GM21528 (cell line): ENCODE measurements around the gene GRK6.
"Not testable (repeated sequence)": the region's sequence is repeated elsewhere in the genome, so short reads cannot be mapped to it uniquely, and the experiment has no call there.

Experiments used
- ATAC-seq: cut with Tn5 transposase; IDR thresholded peaks from one replicate; pipeline ENCODE4 v1.9.1; 2021; ENCODE audit warnings: mild to moderate bottlenecking, moderate library complexity; ENCODE audit not compliant: unreplicated experiment, low FRiP score

GRK6 gene

GRCh38 chr5:177397875-177398390, 28.5 kb upstream of the GRK6 start:
- ATAC-seq, result no peak

GRCh38 chr5:177399997-177400868, 26.2 kb upstream of the GRK6 start, which contains the start of gene PFN3:
Gene PFN3, minus strand, starts transcription at chr5:177400661. Its CDS starts 85 bp downstream, at chr5:177400576.
- ATAC-seq, result no peak

DNA sequence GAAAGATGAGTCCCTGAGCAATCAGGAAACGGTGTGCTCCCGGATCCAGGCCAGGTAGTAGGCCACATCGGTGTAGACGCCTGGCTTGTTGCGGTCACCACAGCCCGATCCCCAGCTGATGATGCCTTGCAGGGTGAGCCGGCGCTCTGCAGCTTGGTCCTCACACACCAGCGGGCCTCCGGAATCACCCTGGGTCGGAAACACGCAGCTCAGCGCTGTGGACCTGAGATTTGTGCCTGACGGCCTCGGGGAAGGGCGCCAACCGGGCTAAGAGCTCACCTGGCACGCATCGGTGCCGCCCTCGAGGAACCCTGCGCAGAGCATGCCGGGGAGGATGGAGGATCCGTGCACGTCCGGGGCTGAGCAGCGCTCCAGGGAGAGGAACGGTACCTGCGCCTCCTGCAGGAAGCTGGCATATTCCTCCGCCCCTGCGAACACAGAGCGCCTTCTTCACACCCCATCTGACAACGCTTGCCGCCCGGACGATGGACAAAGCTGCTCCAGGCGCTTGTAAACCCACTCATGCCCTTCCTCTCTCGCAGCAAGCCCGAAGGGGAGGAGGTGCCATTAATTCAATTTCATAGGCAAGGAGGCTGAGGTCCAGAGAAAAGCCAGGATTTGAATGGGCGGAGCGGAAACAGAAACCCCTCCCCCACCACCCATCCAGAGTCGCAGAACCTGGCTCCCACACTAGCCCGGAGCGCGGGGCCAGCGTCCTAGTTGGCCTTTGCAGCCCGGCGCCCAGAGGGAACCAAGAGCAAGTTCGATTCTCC, 24.0 kb upstream of the GRK6 start:
- ATAC-seq, result no peak

DNA sequence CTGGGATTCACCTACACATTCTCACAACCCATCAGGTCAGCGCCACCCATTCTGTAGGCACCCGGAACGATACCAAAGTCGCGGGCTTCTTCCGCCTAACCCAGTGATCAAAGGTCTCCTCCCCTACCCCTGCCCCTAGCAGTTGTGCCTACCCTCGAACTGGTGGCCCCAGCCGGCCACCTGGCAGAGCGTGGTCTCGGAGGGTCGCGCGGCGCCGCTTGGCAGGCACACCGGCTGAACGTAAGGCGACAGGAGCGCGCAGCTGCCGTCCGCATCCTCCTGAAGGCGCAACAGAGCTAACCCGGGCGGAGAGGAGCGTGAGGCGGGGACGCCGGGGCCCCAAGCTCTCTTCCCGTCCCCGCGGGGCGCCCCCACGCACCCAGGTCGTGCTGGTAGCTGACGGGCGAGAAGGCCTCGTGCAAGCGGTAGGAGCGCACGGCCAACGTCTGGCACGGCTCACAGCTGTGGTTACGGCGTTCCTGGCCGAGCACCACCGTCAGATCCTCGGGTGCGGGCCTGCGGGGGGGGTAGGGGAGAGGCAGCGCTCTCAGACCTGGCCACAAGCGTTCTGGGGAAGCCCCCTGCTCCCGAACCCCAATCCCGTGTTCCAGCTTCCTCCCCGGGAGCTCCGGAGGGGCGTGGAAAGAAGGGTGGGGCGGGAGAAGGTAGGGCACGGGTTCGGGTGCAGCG, 23.2 kb upstream of the GRK6 start:
- peak; percentile 27 for ATAC-seq

DNA sequence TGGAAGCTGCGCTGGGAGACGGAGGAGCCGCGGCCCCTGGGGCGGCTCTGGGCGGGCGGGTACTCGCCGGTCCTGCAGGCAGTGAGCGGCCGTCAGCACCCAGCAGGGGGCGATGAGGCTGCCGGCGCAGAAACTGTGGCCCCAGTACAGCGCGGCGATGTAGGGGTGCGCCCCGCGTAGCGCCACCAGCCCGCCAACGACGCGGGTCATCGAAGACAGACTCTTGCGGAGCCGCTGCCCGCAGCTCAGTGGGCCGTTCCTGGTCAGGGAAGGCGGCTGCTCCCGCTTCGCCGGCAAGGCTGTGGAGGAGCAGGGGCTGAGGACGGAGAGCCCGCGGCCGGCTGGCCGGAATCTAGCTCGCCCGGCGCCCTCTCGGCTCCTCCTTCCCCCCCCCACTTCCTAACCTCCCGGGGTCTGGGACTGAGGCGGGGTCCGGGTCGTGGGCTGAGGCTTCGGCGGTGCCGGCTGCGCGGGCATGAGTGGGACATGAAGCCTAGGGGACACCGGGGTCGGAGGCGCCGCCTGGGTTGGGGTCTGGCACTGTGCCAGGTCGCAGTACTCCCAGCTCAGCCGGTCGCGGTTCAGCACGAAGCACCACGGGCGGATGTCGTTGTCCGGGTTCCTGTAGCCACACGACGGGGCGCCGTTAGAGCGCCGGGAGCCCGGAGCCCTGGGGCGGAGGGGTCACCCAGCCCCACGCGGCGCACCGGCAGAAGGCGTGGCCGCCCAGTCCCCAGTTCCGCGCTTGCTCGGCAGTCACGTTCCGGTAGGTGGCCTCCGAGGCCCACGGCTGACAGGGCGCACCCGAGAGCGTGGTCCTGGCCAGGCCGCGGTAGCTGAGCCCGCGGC, 22.5 kb upstream of the GRK6 start:
- peak; percentile 90 for ATAC-seq

DNA sequence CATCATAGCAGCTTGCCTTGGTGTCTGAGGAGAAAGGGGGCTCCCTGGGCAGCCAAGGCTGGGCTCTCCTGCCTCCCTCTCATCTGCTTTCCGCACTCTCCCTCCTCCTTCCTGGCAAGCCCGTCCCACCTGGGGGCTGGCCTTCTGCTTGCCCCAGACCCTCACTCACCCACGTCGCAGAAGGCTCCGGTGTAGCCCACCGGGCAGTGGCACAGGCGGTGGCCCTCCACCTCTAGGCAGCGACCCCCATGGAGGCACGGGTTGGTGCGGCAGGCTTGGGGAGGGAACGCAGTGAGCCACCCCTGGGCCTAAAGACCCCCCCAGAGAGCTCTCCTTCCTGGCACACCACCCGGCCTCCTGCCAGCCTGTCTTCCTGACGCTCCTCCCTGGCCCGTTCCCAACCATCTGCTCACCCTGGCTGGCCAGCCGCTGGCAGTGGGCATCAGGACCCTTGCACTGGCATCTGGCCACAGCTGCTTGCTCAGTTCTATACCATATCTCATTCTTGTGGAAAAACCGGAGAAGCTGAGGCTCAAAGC, 21.8 kb upstream of the GRK6 start:
- no peak for ATAC-seq

DNA sequence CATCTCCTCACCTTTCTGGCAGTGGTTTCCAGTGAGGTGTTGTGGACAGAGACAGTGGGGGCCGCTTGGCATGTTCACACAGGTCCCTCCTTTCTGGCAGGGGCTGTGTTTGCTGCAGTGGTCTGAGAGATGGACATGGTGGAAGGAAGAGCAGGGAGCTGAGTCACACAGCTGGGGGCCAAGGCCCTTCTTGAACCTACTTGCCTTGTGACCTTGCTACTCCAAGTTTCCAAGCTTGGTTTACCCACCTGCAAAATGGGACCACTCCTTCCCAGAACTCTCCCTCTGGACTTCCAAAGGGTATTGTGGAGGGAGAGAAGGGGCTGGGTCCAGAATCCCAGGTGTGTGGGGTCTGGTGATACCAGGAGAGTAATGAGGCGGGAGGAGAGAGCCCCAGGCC, 21.2 kb upstream of the GRK6 start:
- no peak for ATAC-seq

- no peak for ATAC-seq
Measured at GRCh38 chr5:177405805-177406204, 20.7 kb upstream of the GRK6 start.

GRCh38 chr5:177409043-177409801, 17.3 kb upstream of the GRK6 start, which contains the start of gene F12:
Gene F12, minus strand, starts transcription at chr5:177409564. Its CDS starts 37 bp downstream, at chr5:177409527.
- no peak for ATAC-seq

DNA sequence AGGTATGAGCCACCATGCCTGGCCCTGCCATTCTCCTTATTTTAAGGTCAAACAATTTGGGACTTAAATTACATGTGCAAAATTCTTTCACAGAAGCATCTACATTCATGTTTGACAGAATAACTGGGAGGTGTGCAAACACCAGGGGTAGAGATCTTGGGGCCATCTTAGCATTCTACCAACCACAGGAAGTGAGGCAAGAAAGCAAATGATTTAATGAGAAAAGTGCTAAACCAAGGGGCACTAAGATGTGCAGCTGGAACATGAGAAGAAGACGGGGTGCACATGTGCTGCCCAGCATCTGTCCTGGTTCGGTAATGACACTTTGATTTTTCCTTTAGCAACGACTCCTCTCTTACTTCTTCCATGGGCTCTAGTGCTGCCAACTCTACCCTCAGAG, 15.9 kb upstream of the GRK6 start:
- ATAC-seq, result no peak

- ATAC-seq, result peak; percentile 83
Measured at GRCh38 chr5:177412603-177413233, 13.8 kb upstream of the GRK6 start.

DNA sequence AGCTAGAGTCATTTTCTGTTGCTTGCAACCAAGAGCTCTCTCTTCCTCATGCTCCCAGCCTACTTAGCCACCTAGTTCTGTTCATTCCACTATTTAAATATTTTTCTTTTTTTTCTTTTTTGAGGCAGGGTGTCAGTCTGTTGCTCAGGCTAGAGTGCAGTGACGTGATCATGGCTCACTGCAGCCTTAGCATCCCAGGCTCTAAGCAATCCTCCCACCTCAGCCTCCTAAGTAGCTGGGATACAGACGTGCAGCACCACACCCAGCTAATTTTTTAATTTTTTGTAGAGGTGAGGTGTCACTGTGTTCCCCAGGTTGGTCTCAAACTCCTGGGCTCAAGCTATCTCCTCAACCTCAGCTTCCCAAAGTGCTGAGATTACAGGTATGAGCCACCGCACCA, 12.0 kb upstream of the GRK6 start:
- ATAC-seq, result no peak

DNA sequence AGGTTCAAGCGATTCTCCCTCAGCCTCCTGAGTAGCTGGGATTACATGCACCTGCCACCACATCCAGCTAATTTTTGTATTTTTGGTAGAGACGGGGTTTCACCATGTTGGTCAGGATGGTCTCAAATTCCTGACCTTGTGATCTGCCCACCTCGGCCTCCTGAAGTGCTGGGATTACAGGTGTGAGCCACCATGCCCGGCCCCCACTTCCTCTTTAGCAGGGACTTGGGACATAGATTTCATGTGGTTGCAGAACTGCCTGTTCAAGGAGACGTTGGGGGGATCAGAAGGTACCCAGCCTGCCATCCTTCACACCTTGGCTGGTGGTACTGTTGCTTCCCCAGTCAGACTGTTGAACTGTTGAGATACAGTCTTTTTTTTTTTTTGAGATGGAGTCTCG, 9.4 kb upstream of the GRK6 start:
- not testable (repeated sequence) for ATAC-seq

- no peak for ATAC-seq
Measured at GRCh38 chr5:177419046-177419445, 7.4 kb upstream of the GRK6 start.

GRCh38 chr5:177420472-177420871, 6.0 kb upstream of the GRK6 start:
- ATAC-seq, result not testable (repeated sequence)

- no peak for ATAC-seq
Measured at GRCh38 chr5:177421062-177421798, 5.2 kb upstream of the GRK6 start.

DNA sequence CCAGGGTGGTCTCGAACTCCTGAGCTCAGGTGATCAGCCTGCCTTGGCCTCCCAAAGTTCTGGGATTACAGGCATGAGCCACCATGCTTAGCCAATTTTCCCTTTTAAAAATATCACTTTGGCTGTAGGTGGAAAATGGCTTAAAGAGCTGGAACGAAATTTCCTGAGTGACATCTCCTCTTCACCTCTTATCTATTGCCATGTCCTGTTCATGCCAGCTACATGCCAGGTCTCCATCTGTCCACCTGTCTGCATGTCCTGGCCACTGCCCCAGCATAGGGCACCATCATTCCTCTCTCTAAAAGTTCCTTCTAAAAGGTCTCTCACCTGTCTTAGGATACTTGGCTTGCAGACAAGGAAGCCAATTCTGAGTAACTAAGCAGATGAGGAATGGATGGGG, 2.8 kb upstream of the GRK6 start:
- no peak for ATAC-seq
